ENCODE data around the gene ZKSCAN8. TPM values are rescaled to one million over a fixed set of nuclear protein-coding genes. Genes with fewer than 3 reads are reported as not detected.
"Not testable (repeated sequence)": the region's sequence is repeated elsewhere in the genome, so short reads cannot be mapped to it uniquely, and the experiment has no call there.

ZKSCAN8 gene
- 9.5 TPM for total RNA-seq (2013)
- polyA plus RNA-seq (1 to 10 TPM in 1 of 3 donors, under 1 TPM in 2; 0.49 to 7.9 (median 0.71) TPM), polyA minus RNA-seq (4.6 and 6.9 TPM in 2 replicates), total RNA-seq (15.8 to 41.5 (median 25.1) reads per million in 11 experiments)

- Histone ChIP-seq H3K4me3 (replicated peaks in 1 of 3; ENCODE audit: low read depth in 2 of 3, low read length in 3 of 3) (peak within 1 kb of the TSS; percentile 80 to 93 (median 81)), H3K9ac (ENCODE audit: insufficient read depth, low read length, poor library complexity, severe bottlenecking) (peak within 1 kb of the TSS; percentile 76), H3K36me3 (replicated peaks in 1 of 2; ENCODE audit: control insufficient read depth in 1 of 2, insufficient read depth in 2 of 2, low read length in 2 of 2) (peaks cover 11 to 22% of the 10 kb centered on the region in 2 donors), H3K4me1 (ENCODE audit: control insufficient read depth in 1 of 2, insufficient read depth in 2 of 2, low read length in 2 of 2) (peaks cover 23 to 38% of the 10 kb centered on the region in 2 donors), H4K20me1 (ENCODE audit: insufficient read depth, low read length) (no peaks in the 10 kb centered on the region), H3K9me3 (replicated peaks in 1 of 2; ENCODE audit: control insufficient read depth in 1 of 2, insufficient read depth in 1 of 2, low read length in 2 of 2) (no peaks in the 10 kb centered on the region), H3K27me3 (ENCODE audit: control insufficient read depth in 2 of 2, insufficient read depth in 2 of 2, low read length in 2 of 2) (no peaks in the 10 kb centered on the region), H2AFZ (ENCODE audit: insufficient read depth, low read depth, low read length, poor library complexity, severe bottlenecking) (peak within 1 kb of the TSS; percentile 90), H3K4me2 (replicated peaks; ENCODE audit: extremely low read depth, low read length, poor library complexity, severe bottlenecking) (peak within 1 kb of the TSS; percentile 81), H3K27ac (ENCODE audit: low read depth in 1 of 2, low read length in 2 of 2) (peak within 1 kb of the TSS; percentile 68 to 77), H3K79me2 (ENCODE audit: insufficient read depth, low read length) (peaks cover 47% of the 10 kb centered on the region)
- Mint-ChIP-seq H3K36me3 (peaks cover 22 to 26% of the 10 kb centered on the region in 2 donors), H3K4me3 (peak within 1 kb of the TSS; percentile 96 to 98), H3K27me3 (ENCODE audit: low read depth in 3 of 3) (peaks cover 0 to 6% (median 0%) of the 10 kb centered on the region in 3 donors), H3K4me1 (peaks cover 41% of the 10 kb centered on the region), H3K27ac (peak within 1 kb of the TSS; percentile 75 to 89 (median 81)), H3K9me3 (no peaks in the 10 kb centered on the region)
- DNase-seq, result peak; percentile 47 to 64 (median 53)
- no peak for TF ChIP-seq CTCF (IDR thresholded peaks at IDR 0.05)
- intact Hi-C loops (cut with micrococcal nuclease), result loop anchor here (5.0 to 10.0 kb wide), 3 partner anchors 73 to 213 kb away; no protein-coding TSS in a partner anchor
- 0% methylated on average over 39 of the region's 52 CpGs for WGBS (ENCODE audit: insufficient coverage)
These were observed at the start of gene ZKSCAN8 for GRCh38 chr6:28141500-28142329. ZKSCAN8 (plus strand) TSS chr6:28141883; CDS start chr6:28148408, 6,525 bp downstream.

GRCh38 chr6:28102222-28102621 is 39.5 kb upstream of the ZKSCAN8 start:
- H3K36me3 ChIP-seq (replicated peaks in 1 of 2; ENCODE audit: control insufficient read depth in 1 of 2, insufficient read depth in 2 of 2, low read length in 2 of 2); H4K20me1 ChIP-seq (ENCODE audit: insufficient read depth, low read length); H2AFZ ChIP-seq (ENCODE audit: insufficient read depth, low read depth, low read length, poor library complexity, severe bottlenecking); H3K4me3 ChIP-seq (replicated peaks in 1 of 3; ENCODE audit: low read depth in 2 of 3, low read length in 3 of 3); intact Hi-C loops (cut with micrococcal nuclease); H3K27me3 ChIP-seq (ENCODE audit: control insufficient read depth in 2 of 2, insufficient read depth in 2 of 2, low read length in 2 of 2); H3K4me2 ChIP-seq (replicated peaks; ENCODE audit: extremely low read depth, low read length, poor library complexity, severe bottlenecking); H3K4me3 Mint-ChIP-seq; H3K27ac Mint-ChIP-seq; DNase-seq; H3K9me3 ChIP-seq (replicated peaks in 1 of 2; ENCODE audit: control insufficient read depth in 1 of 2, insufficient read depth in 1 of 2, low read length in 2 of 2); H3K79me2 ChIP-seq (ENCODE audit: insufficient read depth, low read length); H3K36me3 Mint-ChIP-seq; H3K9ac ChIP-seq (ENCODE audit: insufficient read depth, low read length, poor library complexity, severe bottlenecking); H3K4me1 ChIP-seq (ENCODE audit: control insufficient read depth in 1 of 2, insufficient read depth in 2 of 2, low read length in 2 of 2); H3K27ac ChIP-seq (ENCODE audit: low read depth in 1 of 2, low read length in 2 of 2): not testable (repeated sequence)
- H3K9me3 Mint-ChIP-seq, result peaks cover 2 to 14% (median 12%) of the 10 kb centered on the region in 7 donors
- peaks cover 8 to 11% (median 8%) of the 10 kb centered on the region in 3 donors for H3K27me3 Mint-ChIP-seq (ENCODE audit: low read depth in 3 of 3)
- H3K4me1 Mint-ChIP-seq, result peaks cover 12% of the 10 kb centered on the region
- WGBS (ENCODE audit: insufficient coverage), result 100% methylated on average over 1 of the region's 7 CpGs

- H3K9ac ChIP-seq (ENCODE audit: insufficient read depth, low read length, poor library complexity, severe bottlenecking); DNase-seq; H3K4me3 Mint-ChIP-seq; H3K27ac ChIP-seq (ENCODE audit: low read depth in 1 of 2, low read length in 2 of 2); H3K4me2 ChIP-seq (replicated peaks; ENCODE audit: extremely low read depth, low read length, poor library complexity, severe bottlenecking); H3K79me2 ChIP-seq (ENCODE audit: insufficient read depth, low read length); H3K9me3 ChIP-seq (replicated peaks in 1 of 2; ENCODE audit: control insufficient read depth in 1 of 2, insufficient read depth in 1 of 2, low read length in 2 of 2); H3K4me3 ChIP-seq (replicated peaks in 1 of 3; ENCODE audit: low read depth in 2 of 3, low read length in 3 of 3); H3K36me3 Mint-ChIP-seq; H2AFZ ChIP-seq (ENCODE audit: insufficient read depth, low read depth, low read length, poor library complexity, severe bottlenecking); H3K27me3 ChIP-seq (ENCODE audit: control insufficient read depth in 2 of 2, insufficient read depth in 2 of 2, low read length in 2 of 2); intact Hi-C loops (cut with micrococcal nuclease); H3K36me3 ChIP-seq (replicated peaks in 1 of 2; ENCODE audit: control insufficient read depth in 1 of 2, insufficient read depth in 2 of 2, low read length in 2 of 2); H3K4me1 ChIP-seq (ENCODE audit: control insufficient read depth in 1 of 2, insufficient read depth in 2 of 2, low read length in 2 of 2); H3K27ac Mint-ChIP-seq; H4K20me1 ChIP-seq (ENCODE audit: insufficient read depth, low read length): not testable (repeated sequence)
- peaks cover 8 to 13% (median 8%) of the 10 kb centered on the region in 3 donors for H3K27me3 Mint-ChIP-seq (ENCODE audit: low read depth in 3 of 3)
- H3K9me3 Mint-ChIP-seq, result peaks cover 2 to 14% (median 11%) of the 10 kb centered on the region in 7 donors
- peaks cover 12% of the 10 kb centered on the region for H3K4me1 Mint-ChIP-seq
These were observed 39.0 kb upstream of the ZKSCAN8 start for GRCh38 chr6:28102699-28103098.

Data from CD14-positive monocyte (primary cell).